GM19193 (cell line): ENCODE measurements around the gene CAMK4.

ENCODE experiments used
- POLR2A ChIP-seq: IDR thresholded peaks from 4 replicates; pipeline ENCODE4 v1.6.1; 2011; ENCODE audit not compliant: insufficient read depth, insufficient read length; ENCODE audit errors: extremely low read depth

CAMK4 gene

GRCh38 chr5:111439473-111440075 lies 215.4 kb downstream of the CAMK4 start:
- TF ChIP-seq POLR2A = no peak

GRCh38 chr5:111447099-111447498 lies 222.9 kb downstream of the CAMK4 start:
- no peak for TF ChIP-seq POLR2A

GRCh38 chr5:111447822-111448221 lies 223.6 kb downstream of the CAMK4 start:
- no peak for TF ChIP-seq POLR2A

- no peak for TF ChIP-seq POLR2A
These were observed 229.1 kb downstream of the CAMK4 start for GRCh38 chr5:111453295-111453694.

- TF ChIP-seq POLR2A = no peak
These were observed 229.6 kb downstream of the CAMK4 start for GRCh38 chr5:111453747-111454146.

- no peak for TF ChIP-seq POLR2A
These were observed 230.0 kb downstream of the CAMK4 start for GRCh38 chr5:111454198-111454622.

- TF ChIP-seq POLR2A = no peak
These were observed 230.6 kb downstream of the CAMK4 start for GRCh38 chr5:111454776-111455175.

- no peak for TF ChIP-seq POLR2A
These were observed 237.1 kb downstream of the CAMK4 start for GRCh38 chr5:111461255-111461671.

- no peak for TF ChIP-seq POLR2A
These were observed 237.8 kb downstream of the CAMK4 start for GRCh38 chr5:111461934-111462333.

- TF ChIP-seq POLR2A = no peak
These were observed 239.1 kb downstream of the CAMK4 start for GRCh38 chr5:111463311-111463710.

GRCh38 chr5:111469293-111469896 lies 245.2 kb downstream of the CAMK4 start:
- no peak for TF ChIP-seq POLR2A

- TF ChIP-seq POLR2A = no peak
These were observed 245.7 kb downstream of the CAMK4 start for GRCh38 chr5:111469903-111470302.

- no peak for TF ChIP-seq POLR2A
These were observed 247.9 kb downstream of the CAMK4 start for GRCh38 chr5:111472096-111472495.

GRCh38 chr5:111472579-111472978 lies 248.4 kb downstream of the CAMK4 start:
- TF ChIP-seq POLR2A = no peak

- TF ChIP-seq POLR2A = no peak
These were observed 254.1 kb downstream of the CAMK4 start for GRCh38 chr5:111478266-111478665.

- no peak for TF ChIP-seq POLR2A
These were observed 254.7 kb downstream of the CAMK4 start for GRCh38 chr5:111478898-111479297.
